H1 (cell line): ENCODE results near the gene SNAI1. TPM values are rescaled to one million over a fixed set of nuclear protein-coding genes. Genes with fewer than 3 reads are reported as not detected.

Experiments
- CTCF ChIA-PET: fragments of 300-600 bp; sonication (Branson Sonifier 250); formaldehyde crosslinking; loops from one replicate; lab custom pipeline; 2021; ENCODE audit not compliant: partially characterized antibody; lab: Charles Lee
- POLR2A ChIA-PET: fragments of 300-600 bp; sonication (Branson Sonifier 250); formaldehyde crosslinking; loops from one replicate; lab custom pipeline; 2021; ENCODE audit warnings: inconsistent platforms; ENCODE audit not compliant: partially characterized antibody; lab: Charles Lee
- DNase-seq, 2 experiments: peaks; one replicate each; pipeline versions ENCODE4 v3.0.0 to v3.0.0-alpha.2; 2010 to 2022; ENCODE audit warnings: low spot score in 2 of 2, low read depth in 1 of 2, mixed read lengths in 1 of 2
- FAIRE-seq: peaks from 2 replicates; lab custom pipeline; 2011; peaks lifted over from hg19 to GRCh38; lab: Jason Lieb, UNC
- H2AFZ ChIP-seq: 2 replicates; pipeline ENCODE4 v1.8.1; 2012; ENCODE audit warnings: low read length, inconsistent platforms
- H2AK5ac ChIP-seq: 2 replicates; pipeline ENCODE4 v1.6.1; 2013; ENCODE audit warnings: low read depth, low read length
- H2BK120ac ChIP-seq: replicated peaks from 2 replicates; pipeline ENCODE3; 2013; ENCODE audit warnings: low read depth, low read length, inconsistent platforms
- H2BK12ac ChIP-seq: 2 replicates; pipeline ENCODE4 v1.6.1; 2013; ENCODE audit warnings: low read depth, low read length
- H2BK15ac ChIP-seq: 2 replicates; pipeline ENCODE4 v1.6.1; 2013; ENCODE audit warnings: low read length
- H2BK20ac ChIP-seq: 2 replicates; pipeline ENCODE4 v1.6.1; 2013; ENCODE audit warnings: low read length
- H2BK5ac ChIP-seq: 2 replicates; pipeline ENCODE4 v1.6.1; 2013; ENCODE audit warnings: low read depth, low read length
- H3K14ac ChIP-seq: 2 replicates; pipeline ENCODE4 v1.6.1; 2013; ENCODE audit warnings: inconsistent platforms; ENCODE audit not compliant: insufficient read length
- H3K18ac ChIP-seq: 2 replicates; pipeline ENCODE4 v1.6.1; 2013; ENCODE audit warnings: low read length; ENCODE audit errors: extremely low read depth
- H3K23ac ChIP-seq: 2 replicates; pipeline ENCODE4 v1.6.1; 2013; ENCODE audit warnings: inconsistent platforms; ENCODE audit not compliant: insufficient read length
- H3K23me2 ChIP-seq: 2 replicates; pipeline ENCODE4 v1.6.1; 2013; ENCODE audit warnings: low read depth, low read length
- H3K27ac ChIP-seq: 2 replicates; pipeline ENCODE4 v1.6.1; 2011; ENCODE audit warnings: low read depth, low read length, inconsistent platforms
- H3K27me3 ChIP-seq, 4 experiments: replicated peaks in 1 of 4; 1 replicate in 1 of 4; 2 replicates in 3 of 4; pipeline versions ENCODE4 v1.6.1 to v1.8.1; 2011 to 2013; ENCODE audit warnings: low read length in 3 of 4, mild to moderate bottlenecking in 3 of 4, inconsistent platforms in 2 of 4, mixed read lengths in 2 of 4, moderate library complexity in 1 of 4; ENCODE audit not compliant: control insufficient read depth in 3 of 4, insufficient read depth in 3 of 4; ENCODE audit errors: extremely low read depth in 1 of 4
- H3K36me3 ChIP-seq, 4 experiments: 2 replicates each; pipeline versions ENCODE4 v1.6.1 to v1.8.1; 2011 to 2013; ENCODE audit warnings: mild to moderate bottlenecking in 4 of 4, low read length in 3 of 4, moderate library complexity in 2 of 4, control low read depth in 1 of 4, inconsistent platforms in 1 of 4; ENCODE audit not compliant: insufficient read depth in 4 of 4, control insufficient read depth in 2 of 4
- H3K4ac ChIP-seq: replicated peaks from 2 replicates; pipeline ENCODE3; 2013; ENCODE audit warnings: low read length, low read depth, mixed read lengths, inconsistent platforms; ENCODE audit not compliant: insufficient read length
- H3K4me1 ChIP-seq, 4 experiments: replicated peaks in 1 of 4; 1 replicate in 1 of 4; 2 replicates in 3 of 4; pipeline versions ENCODE4 v1.6.1 to v1.8.1; 2011 to 2013; ENCODE audit warnings: low read length in 3 of 4, inconsistent platforms in 2 of 4, mixed read lengths in 1 of 4; ENCODE audit not compliant: insufficient read depth in 4 of 4, control insufficient read depth in 3 of 4
- H3K4me2 ChIP-seq, 2 experiments: 2 replicates each; pipeline versions ENCODE4 v1.6.1 to v1.8.1; 2011 to 2013; ENCODE audit warnings: low read depth in 2 of 2, low read length in 2 of 2, control low read depth in 1 of 2, inconsistent platforms in 1 of 2, mild to moderate bottlenecking in 1 of 2; ENCODE audit not compliant: insufficient read depth in 1 of 2
- H3K4me3 ChIP-seq, 4 experiments: fragments of 200-600, 300-600 bp in 1 of 4; sonication (generic), shearing (Covaris generic), sonication (Bioruptor Twin) in 1 of 4; 2 replicates each; pipeline versions ENCODE4 v1.5.1 to v1.8.1; 2011 to 2016; ENCODE audit warnings: low read length in 4 of 4, low read depth in 3 of 4, control low read depth in 2 of 4, inconsistent platforms in 2 of 4, mild to moderate bottlenecking in 2 of 4, mixed read lengths in 1 of 4, moderate library complexity in 1 of 4; ENCODE audit not compliant: insufficient read depth in 2 of 4; ENCODE audit errors: extremely low read depth in 1 of 4
- H3K56ac ChIP-seq: replicated peaks from 2 replicates; pipeline ENCODE3; 2013; ENCODE audit warnings: low read depth, mild to moderate bottlenecking, mixed read lengths, low read length, inconsistent platforms; ENCODE audit not compliant: insufficient read length
- H3K79me1 ChIP-seq: 2 replicates; pipeline ENCODE4 v1.6.1; 2013; ENCODE audit warnings: low read depth, low read length, control low read depth
- H3K79me2 ChIP-seq, 2 experiments: 2 replicates each; pipeline versions ENCODE4 v1.6.1 to v1.8.1; 2012 to 2013; ENCODE audit warnings: low read length in 2 of 2, mild to moderate bottlenecking in 2 of 2, inconsistent platforms in 1 of 2; ENCODE audit not compliant: insufficient read depth in 2 of 2, control insufficient read depth in 1 of 2
- H3K9ac ChIP-seq, 4 experiments: replicated peaks in 1 of 4; 1 replicate in 1 of 4; 2 replicates in 3 of 4; pipeline versions ENCODE4 v1.6.1 to v1.8.1; 2011 to 2013; ENCODE audit warnings: low read depth in 3 of 4, low read length in 3 of 4, control low read depth in 2 of 4, mild to moderate bottlenecking in 2 of 4, moderate library complexity in 2 of 4, inconsistent platforms in 1 of 4; ENCODE audit errors: extremely low read depth in 1 of 4
- H3K9me3 ChIP-seq, 2 experiments: 2 replicates each; pipeline versions ENCODE4 v1.6.1 to v1.8.1; 2012 to 2013; ENCODE audit warnings: mild to moderate bottlenecking in 2 of 2, moderate library complexity in 2 of 2, control low read depth in 1 of 2, inconsistent platforms in 1 of 2, low read depth in 1 of 2, low read length in 1 of 2, mixed read lengths in 1 of 2; ENCODE audit not compliant: insufficient read depth in 2 of 2
- H4K20me1 ChIP-seq, 2 experiments: replicated peaks in 1 of 2; 2 replicates each; pipeline versions ENCODE3 to v1.8.1; 2011 to 2013; ENCODE audit warnings: inconsistent platforms in 2 of 2, low read length in 2 of 2, mild to moderate bottlenecking in 1 of 2; ENCODE audit not compliant: insufficient read depth in 2 of 2, control insufficient read depth in 1 of 2
- H4K5ac ChIP-seq: 2 replicates; pipeline ENCODE4 v1.6.1; 2013; ENCODE audit warnings: low read length, low read depth, mixed read lengths, inconsistent platforms; ENCODE audit not compliant: insufficient read length
- H4K8ac ChIP-seq: 2 replicates; pipeline ENCODE4 v1.8.0; 2013; ENCODE audit warnings: mild to moderate bottlenecking, moderate library complexity, low read length, inconsistent platforms; ENCODE audit not compliant: insufficient read depth; ENCODE audit errors: extremely low read depth
- H4K91ac ChIP-seq: replicated peaks from 2 replicates; pipeline ENCODE3; 2013; ENCODE audit warnings: low read length, mixed read lengths, inconsistent platforms; ENCODE audit not compliant: insufficient read length
- CEBPB ChIP-seq: IDR thresholded peaks from 2 replicates; pipeline ENCODE4 v1.6.1; 2012; ENCODE audit warnings: low read depth, low read length
- KDM1A ChIP-seq: fragments of 200-600, 300-600 bp; sonication (generic); IDR thresholded peaks from 2 replicates; pipeline ENCODE4 v1.7.1; 2016; ENCODE audit warnings: mild to moderate bottlenecking, low read length, borderline replicate concordance
- WGBS, 2 experiments: shearing (Covaris generic) in 1 of 2; methylation state at CpG; one replicate each; pipeline versions ENCODE4 v1.1.6 to v1.1.7; 2013 to 2015; ENCODE audit warnings: low lambda C conversion rate in 2 of 2, mixed read lengths in 2 of 2, inconsistent platforms in 1 of 2, low coverage in 1 of 2, missing lambda C conversion rate in 1 of 2; ENCODE audit not compliant: insufficient replicate concordance in 2 of 2, insufficient coverage in 1 of 2, insufficient read length in 1 of 2; ENCODE audit errors: extremely low coverage in 1 of 2, missing lambda C conversion rate in 1 of 2; 5-methylcytosine and 5-hydroxymethylcytosine counted together
- polyA plus RNA-seq, 7 experiments: library from polyadenylated mRNA; depleted of rRNA in 3 of 7; stranded (reverse) in 5 of 7; unstranded in 2 of 7; fragments of >200 nt in 5 of 7; fragments of 200-250 nt in 2 of 7; gene quantifications; 1 replicate in 5 of 7; 2 replicates in 1 of 7; 4 replicates in 1 of 7; pipeline versions ENCODE4 v1.2.1 to v1.2.3, GENCODE V29; 2011 to 2013; ENCODE audit warnings: missing spikeins in 2 of 7, mixed read lengths in 2 of 7
- total RNA-seq: library from RNA; stranded (reverse); fragmentation: NEBNext Ultra II Directional; extraction: Animal tissue kit (Norgen Biotek cat#: 25700); gene quantifications from 2 replicates; pipeline ENCODE4 v1.2.1, GENCODE V29; 2021

SNAI1 gene
- total and polyA plus RNA-seq, 2 of the 8 experiments (the other 6 are each of a cell fraction or from before 2014, with no cell fraction given), result 6.5 to 8.0 TPM

DNA sequence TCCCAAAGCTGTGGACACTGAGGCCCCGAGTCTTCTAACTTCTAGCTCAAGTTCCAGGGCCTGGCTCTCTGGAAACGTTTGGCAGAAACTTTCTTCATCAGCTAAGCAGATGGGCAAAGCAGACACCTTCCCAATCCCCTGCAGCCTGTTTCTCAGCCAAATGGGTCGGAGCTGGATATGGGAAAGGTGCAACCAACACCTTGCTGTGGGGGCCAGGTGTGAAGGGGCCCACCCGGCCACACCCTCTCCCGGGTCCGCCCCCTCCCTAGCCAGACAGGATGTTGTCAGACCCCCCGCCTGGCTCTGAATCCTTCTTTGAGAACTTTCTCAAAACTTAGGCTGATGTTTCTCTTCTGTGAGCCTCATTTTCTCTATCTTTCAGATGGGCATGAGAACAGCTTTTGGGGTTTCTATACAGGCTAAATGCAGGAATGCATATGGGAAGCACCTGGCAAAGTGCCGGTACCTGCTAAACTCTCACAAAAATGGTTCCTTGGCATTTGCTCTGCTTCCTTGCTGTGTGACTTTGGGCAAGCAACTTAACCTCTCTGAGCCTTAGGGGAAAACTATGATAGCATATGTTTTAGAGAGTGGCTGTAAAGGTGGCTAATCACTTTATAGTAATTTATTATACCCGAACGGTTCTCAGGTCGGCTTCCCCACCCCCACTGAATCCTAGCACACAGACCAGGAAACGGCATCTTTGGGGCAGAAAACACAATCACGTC is 1.8 kb downstream of the SNAI1 start:
- Histone ChIP-seq H3K4me3 (peak overlapping the region in 1 of 4 experiments; percentile 33; a peak in 3 of 8 replicates), H4K5ac (no peak overlapping the region), H2BK120ac (no peak overlapping the region), H3K18ac (no peak overlapping the region), H2BK20ac (0 out of 2 replicates have a peak overlapping the region, but pooled peaks have one; percentile 34), H3K23ac (no peak overlapping the region), H3K56ac (no peak overlapping the region), H3K4me2 (peak overlapping the region; percentile 78 to 100; a peak in 3 of 4 replicates), H2AK5ac (no peak overlapping the region), H3K9me3 (no peaks in the 10 kb centered on the region), H3K4ac (no peak overlapping the region), H4K8ac (no peak overlapping the region), H4K20me1 (peaks cover 2 to 4% of the 10 kb centered on the region in 2 experiments), H2BK5ac (peak overlapping the region; percentile 52; the same call in 1 of the 2 replicates), H3K14ac (no peak overlapping the region), H3K36me3 (peaks cover 0 to 25% (median 0%) of the 10 kb centered on the region in 4 experiments; a peak in 1 of 8 replicates), H3K23me2 (peaks cover 12% of the 10 kb centered on the region), H2BK15ac (0 out of 2 replicates have a peak overlapping the region, but pooled peaks have one; percentile 46), H3K9ac (no peak overlapping the region; a peak in 1 of 7 replicates), H3K79me2 (peaks cover 0 to 8% of the 10 kb centered on the region in 2 experiments; a peak in 2 of 4 replicates), H2AFZ (no peak overlapping the region), H3K27ac (no peak overlapping the region), H3K4me1 (peaks cover 17 to 58% (median 43%) of the 10 kb centered on the region in 4 experiments), H4K91ac (no peak overlapping the region), H3K27me3 (peaks cover 0 to 17% (median 15%) of the 10 kb centered on the region in 4 experiments; a peak in 6 of 7 replicates), H2BK12ac (no peak overlapping the region), H3K79me1 (peaks cover 2% of the 10 kb centered on the region; the same call in 1 of the 2 replicates)
- 74% methylated on average over 9 of the region's 13 CpGs; no CpG with 5 or more reads in 1 of the 2 experiments for WGBS, 2 experiments
- ChIA-PET CTCF (interaction anchor here (0.6 to 21.7 kb wide), 5 partner anchors 8 to 194 kb away, joined by 3 to 514 read pairs (median 3); no protein-coding TSS in a partner anchor), POLR2A (interaction anchor here (0.8 to 15.6 kb wide), 14 partner anchors 8 to 339 kb away, joined by 3 to 287 read pairs (median 6); no protein-coding TSS in a partner anchor)
- FAIRE-seq, result no peak
- DNase-seq, result no peak
- TF ChIP-seq CEBPB (no peak), KDM1A (0 out of 2 replicates have a peak, but pooled peaks have one; percentile 75)
